Measurements from ENCODE around the gene PTPRT.

Gene PTPRT

GRCh38 chr20:42158272-42158671 is 1031.4 kb downstream of the PTPRT start:
- no peak for DNase-seq

GRCh38 chr20:42155586-42155985 is 1034.1 kb downstream of the PTPRT start:
- DNase-seq: no peak

GRCh38 chr20:42152575-42152974 is 1037.1 kb downstream of the PTPRT start:
- no peak for DNase-seq

- no peak for DNase-seq
Measured at GRCh38 chr20:42150230-42150629, 1039.5 kb downstream of the PTPRT start.

- no peak for DNase-seq
Measured at GRCh38 chr20:42138729-42139128, 1051.0 kb downstream of the PTPRT start.

- no peak for DNase-seq
Measured at GRCh38 chr20:42134265-42135098, 1055.2 kb downstream of the PTPRT start.

- peak; percentile 48 for DNase-seq
Measured at GRCh38 chr20:42130810-42131596, 1058.7 kb downstream of the PTPRT start.

GRCh38 chr20:42125426-42125825 is 1064.3 kb downstream of the PTPRT start:
- DNase-seq: no peak

- no peak for DNase-seq
Measured at GRCh38 chr20:42123981-42124473, 1065.7 kb downstream of the PTPRT start.

- DNase-seq: no peak
Measured at GRCh38 chr20:42118409-42119125, 1071.1 kb downstream of the PTPRT start.

GRCh38 chr20:42118001-42118400 is 1071.7 kb downstream of the PTPRT start:
- no peak for DNase-seq

- no peak for DNase-seq
Measured at GRCh38 chr20:42113236-42113635, 1076.5 kb downstream of the PTPRT start.

GRCh38 chr20:42112161-42112560 is 1077.5 kb downstream of the PTPRT start:
- no peak for DNase-seq

- no peak for DNase-seq
Measured at GRCh38 chr20:42111349-42111748, 1078.4 kb downstream of the PTPRT start.

GRCh38 chr20:42110301-42110700 is 1079.4 kb downstream of the PTPRT start:
- DNase-seq: no peak

- DNase-seq: no peak
Measured at GRCh38 chr20:42102000-42102399, 1087.7 kb downstream of the PTPRT start.

GRCh38 chr20:42100137-42100704 is 1089.5 kb downstream of the PTPRT start:
- DNase-seq: no peak

- no peak for DNase-seq
Measured at GRCh38 chr20:42099101-42099500, 1090.6 kb downstream of the PTPRT start.

- DNase-seq: no peak
Measured at GRCh38 chr20:42098418-42098817, 1091.3 kb downstream of the PTPRT start.

- no peak for DNase-seq
Measured at GRCh38 chr20:42097741-42098140, 1092.0 kb downstream of the PTPRT start.

- no peak for DNase-seq
Measured at GRCh38 chr20:42095221-42095620, 1094.5 kb downstream of the PTPRT start.

GRCh38 chr20:42093542-42094440 is 1095.9 kb downstream of the PTPRT start:
- DNase-seq: no peak

All from activated CD4-positive, alpha-beta T cell treated with anti-CD3 and anti-CD28 coated beads, Interleukin-10, Interleukin-2, amounts not matched to agents 100 ng/mL and 50 ng/mL, durations not matched to agents 16 hours and 8 hours (primary cell).